GM18519 (cell line): ENCODE data around the gene ARHGAP8.
"Not testable (repeated sequence)": the region's sequence is repeated elsewhere in the genome, so short reads cannot be mapped to it uniquely, and the experiment has no call there.

Source experiments
- ATAC-seq: cut with Tn5 transposase; IDR thresholded peaks from one replicate; pipeline ENCODE4 v1.9.1; 2021; ENCODE audit warnings: mild to moderate bottlenecking, moderate library complexity; ENCODE audit not compliant: unreplicated experiment, low FRiP score

ARHGAP8 gene

GRCh38 chr22:44895296-44896055, 143.1 kb downstream of the ARHGAP8 start:
- no peak for ATAC-seq

DNA sequence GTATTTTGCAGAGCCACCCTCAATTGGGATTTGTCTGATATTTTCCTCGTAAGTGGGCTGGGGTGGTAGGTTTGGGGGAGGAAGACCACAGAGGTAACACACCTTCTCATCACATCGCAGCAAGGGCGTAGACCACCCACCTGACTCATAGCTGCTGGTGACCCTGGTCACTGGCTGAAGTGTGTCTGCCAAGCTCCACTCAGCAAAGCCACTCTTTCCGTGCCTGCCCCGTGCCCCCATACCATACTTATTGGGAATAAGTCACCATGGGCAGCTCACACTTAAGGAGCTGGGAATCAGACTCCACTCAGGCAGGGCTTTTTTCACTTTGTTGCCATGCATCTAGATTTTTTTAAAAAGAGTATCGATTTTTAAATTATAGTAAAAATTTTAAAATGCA, 145.9 kb downstream of the ARHGAP8 start:
- ATAC-seq, result no peak

- ATAC-seq, result no peak
These were observed 148.9 kb downstream of the ARHGAP8 start for GRCh38 chr22:44901301-44901700.

DNA sequence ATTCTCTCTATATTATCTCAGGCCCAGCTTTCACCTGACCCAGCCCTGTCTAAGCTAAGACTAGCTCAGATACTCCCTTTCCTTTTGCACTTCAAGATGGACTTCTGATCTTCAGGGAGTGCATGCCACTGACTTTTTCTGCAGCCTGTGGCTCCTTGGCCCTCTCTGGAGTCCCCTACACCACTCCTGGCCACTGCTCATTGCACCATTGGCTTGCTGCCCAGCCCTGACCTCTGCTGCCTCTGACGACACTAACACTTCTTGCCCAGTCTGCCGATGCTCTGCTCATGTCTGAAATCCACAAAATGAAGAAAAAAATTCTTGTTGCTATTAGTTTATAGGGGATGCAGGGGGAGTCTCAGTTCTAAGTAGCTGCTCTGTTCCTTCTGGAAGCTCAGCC, 150.8 kb downstream of the ARHGAP8 start:
- ATAC-seq, result not testable (repeated sequence)

DNA sequence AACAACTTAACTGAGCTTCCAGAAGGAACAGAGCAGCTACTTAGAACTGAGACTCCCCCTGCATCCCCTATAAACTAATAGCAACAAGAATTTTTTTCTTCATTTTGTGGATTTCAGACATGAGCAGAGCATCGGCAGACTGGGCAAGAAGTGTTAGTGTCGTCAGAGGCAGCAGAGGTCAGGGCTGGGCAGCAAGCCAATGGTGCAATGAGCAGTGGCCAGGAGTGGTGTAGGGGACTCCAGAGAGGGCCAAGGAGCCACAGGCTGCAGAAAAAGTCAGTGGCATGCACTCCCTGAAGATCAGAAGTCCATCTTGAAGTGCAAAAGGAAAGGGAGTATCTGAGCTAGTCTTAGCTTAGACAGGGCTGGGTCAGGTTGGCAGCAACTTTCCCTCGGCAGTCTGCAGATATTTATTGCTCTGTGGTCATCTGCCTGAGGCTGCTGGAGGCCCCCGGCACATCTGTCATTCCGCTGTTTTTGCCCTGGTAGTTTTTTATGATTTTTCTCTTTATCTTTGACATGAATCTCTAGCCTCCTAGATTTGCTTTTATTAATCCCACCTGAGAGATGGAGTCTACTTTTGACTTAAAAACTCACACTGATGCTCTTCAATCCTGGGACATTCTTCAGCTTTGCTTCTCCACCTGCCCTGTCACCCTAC, 152.2 kb downstream of the ARHGAP8 start:
- ATAC-seq, result not testable (repeated sequence)

- ATAC-seq, result no peak
These were observed 154.0 kb downstream of the ARHGAP8 start for GRCh38 chr22:44906248-44906936.

DNA sequence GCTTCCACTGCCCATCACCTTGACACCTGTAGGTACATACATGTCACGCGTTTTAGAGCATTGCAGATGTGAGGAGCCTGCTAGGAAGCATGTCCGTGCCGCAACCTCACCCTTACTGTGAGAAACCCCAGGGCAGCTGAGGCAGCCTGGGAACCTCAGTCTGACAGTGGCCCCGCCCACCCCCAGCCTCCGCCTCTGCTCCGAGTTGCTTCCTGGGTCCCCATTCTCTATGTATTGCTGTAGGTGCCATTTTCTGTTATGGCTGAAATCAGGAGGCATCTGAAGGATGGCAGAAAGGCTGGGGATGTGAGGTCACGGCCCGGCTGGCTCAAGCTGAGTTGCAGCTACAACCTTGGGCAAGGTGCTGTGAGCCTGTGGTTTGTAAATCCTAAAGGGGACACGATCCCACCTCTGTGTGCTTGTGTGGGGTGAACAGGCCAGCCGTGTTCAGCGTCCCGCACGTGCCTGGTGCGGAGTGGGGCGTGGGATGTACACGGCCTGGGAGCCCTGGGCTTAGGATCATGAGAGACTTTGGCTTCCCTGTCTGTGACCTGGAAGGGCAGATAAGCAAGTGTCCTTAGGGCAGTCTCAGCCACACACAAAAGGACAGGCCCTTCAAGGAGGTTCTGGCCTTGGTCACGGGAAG, 154.7 kb downstream of the ARHGAP8 start:
- no peak for ATAC-seq

DNA sequence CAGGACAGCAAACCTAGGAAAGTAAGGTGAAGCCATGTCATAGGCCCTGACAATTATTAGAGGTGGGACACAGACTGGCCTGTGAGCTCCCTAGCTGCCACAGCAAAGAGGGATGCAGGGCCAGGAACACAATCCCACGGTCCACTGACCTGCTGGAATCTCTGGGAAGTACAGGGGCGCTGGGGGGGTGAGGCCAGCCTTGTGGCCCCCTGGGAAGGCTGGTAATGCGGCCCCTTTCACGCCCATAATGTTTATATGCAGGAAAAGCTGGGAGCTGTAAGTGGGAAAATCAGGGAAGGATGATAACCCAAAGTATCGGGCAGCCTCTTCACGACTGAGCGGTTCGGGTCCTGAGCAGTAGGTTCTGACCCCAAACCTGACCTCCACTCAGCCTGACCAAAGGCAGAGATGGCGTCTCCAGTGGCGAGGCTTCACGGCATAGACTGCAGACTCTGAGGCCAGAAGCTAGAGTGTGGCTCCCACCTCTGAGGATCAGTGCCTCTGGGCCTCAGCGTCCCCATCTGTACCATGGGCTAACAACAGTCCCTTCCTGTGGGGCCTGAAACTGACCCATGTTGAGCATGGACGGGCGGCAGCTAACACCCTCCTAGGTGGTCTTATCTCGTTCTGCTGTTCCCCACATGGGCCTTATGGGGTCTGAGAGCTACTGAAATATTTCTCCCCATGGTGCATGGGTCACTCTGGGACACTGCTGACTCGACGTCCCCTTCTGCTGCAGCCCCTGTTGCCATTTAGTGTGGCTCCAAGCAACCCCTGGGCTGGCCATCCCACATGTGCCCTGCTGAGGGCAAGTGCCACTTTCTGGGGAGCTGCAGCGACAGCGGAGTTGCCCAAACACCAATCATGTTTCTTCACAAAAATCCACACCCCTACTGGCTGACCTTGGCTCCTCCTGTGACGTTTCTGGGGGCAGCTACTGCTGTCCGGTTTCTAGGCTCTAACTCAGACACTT, 155.7 kb downstream of the ARHGAP8 start:
- ATAC-seq, result no peak

DNA sequence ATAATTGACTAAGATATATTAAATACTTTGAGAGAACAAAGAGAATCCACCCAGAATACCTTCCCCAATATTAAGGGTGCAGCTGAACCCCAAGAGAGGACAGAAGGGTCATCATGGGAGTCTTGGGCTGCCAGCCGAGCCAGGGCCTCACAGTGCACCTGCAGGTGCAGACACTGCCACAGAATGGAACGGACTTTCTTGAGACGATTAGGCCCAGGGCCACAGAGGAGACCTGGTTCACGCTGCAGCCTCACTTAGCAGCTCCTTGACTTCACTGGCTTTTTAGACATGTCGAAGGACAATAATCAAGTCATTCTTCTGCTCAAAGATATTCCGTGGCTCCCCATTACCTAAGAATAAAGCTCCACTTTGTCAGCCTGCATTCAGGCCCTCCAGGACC, 156.9 kb downstream of the ARHGAP8 start:
- ATAC-seq, result no peak
